ENCODE measurements around the gene SAMD5. TPM values are rescaled to one million over a fixed set of nuclear protein-coding genes. Genes with fewer than 3 reads are reported as not detected.

SAMD5 gene
- total RNA-seq (11.2 and 12.6 TPM in 2 replicates), polyA plus RNA-seq (1.9 and 3.6 TPM in 2 replicates)

DNA sequence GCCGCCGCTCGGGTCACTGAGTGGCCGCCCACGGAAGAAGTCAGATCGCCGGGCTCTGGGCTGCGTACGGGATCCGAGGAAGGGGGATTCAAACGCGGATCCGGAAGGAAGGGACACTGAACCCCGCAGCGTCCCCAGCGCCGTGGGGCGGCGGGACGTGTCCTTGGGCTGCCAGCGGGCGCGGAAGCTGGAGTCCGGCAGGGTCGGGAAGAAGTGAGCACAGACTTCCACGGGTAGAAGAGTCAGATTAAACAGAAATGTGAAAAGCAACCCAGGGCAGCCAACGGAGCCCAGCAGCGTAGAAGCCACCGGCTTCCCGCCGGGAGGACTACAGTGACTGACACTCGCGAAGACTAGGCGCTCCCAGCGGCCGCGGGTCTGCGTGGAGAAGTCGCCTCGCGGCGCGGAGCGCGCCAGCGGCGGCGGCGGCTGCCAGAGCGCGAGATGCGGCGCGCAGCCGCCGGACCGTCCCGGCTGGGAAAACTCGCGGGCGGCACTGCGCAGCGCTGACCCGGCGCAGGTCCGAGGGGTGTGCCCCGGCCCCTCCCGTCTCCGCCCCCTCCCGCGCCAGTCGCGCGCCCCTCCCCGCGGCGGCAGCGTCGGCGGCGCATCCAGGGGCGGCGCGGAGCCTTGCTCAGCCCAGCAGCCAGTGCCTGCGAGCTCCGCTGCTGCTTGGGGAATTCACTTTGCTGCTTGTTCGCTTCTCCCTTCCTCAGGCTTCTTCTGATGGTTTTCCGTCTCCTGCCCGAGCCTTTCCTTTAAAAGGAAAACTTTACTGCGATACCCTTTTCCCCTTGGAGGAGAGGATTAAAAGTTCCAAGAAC is at the start of gene SAMD5:
SAMD5 (plus strand) TSS at position 649 of the 824 bp plus-strand sequence. CDS start 239 bp downstream, outside the sequence.
- H3K27ac ChIP-seq: peak within 1 kb of the TSS; percentile 45
- TF ChIP-seq EZH2phosphoT487 (IDR thresholded peaks at IDR 0.05; ENCODE audit: low read depth, severe bottlenecking, unreplicated experiment): no peak
- no peak for TF ChIP-seq EZH2 (IDR thresholded peaks at IDR 0.05; ENCODE audit: borderline replicate concordance)
- no peak for TF ChIP-seq CTCF (IDR thresholded peaks at IDR 0.05; ENCODE audit: poor library complexity)
- peaks cover 36% of the 10 kb centered on the region for H3K79me2 ChIP-seq
- peaks cover 14% of the 10 kb centered on the region for H3K4me1 ChIP-seq (ENCODE audit: insufficient read depth)
- peak within 1 kb of the TSS; percentile 96 for H3K4me2 ChIP-seq
- peak within 1 kb of the TSS; percentile 94 for H2AFZ ChIP-seq
- peak within 1 kb of the TSS; percentile 90 for H3K4me3 ChIP-seq
- H3K9me2 ChIP-seq (replicated peaks; ENCODE audit: insufficient read depth): no peaks in the 10 kb centered on the region
- no peaks in the 10 kb centered on the region for H3K9me3 ChIP-seq (ENCODE audit: low read depth)
- H4K20me1 ChIP-seq (ENCODE audit: insufficient read depth, poor library complexity, severe bottlenecking): peaks cover 6% of the 10 kb centered on the region
- no peaks in the 10 kb centered on the region for H3K36me3 ChIP-seq (replicated peaks; ENCODE audit: insufficient read depth, low read depth)
- peak; percentile 88 for DNase-seq (ENCODE audit: low spot score)
- no peaks in the 10 kb centered on the region for H3K27me3 ChIP-seq
- under 1% methylated on average over 60 of the region's 90 CpGs for WGBS (ENCODE audit: low lambda C conversion rate, missing lambda C conversion rate)

DNA sequence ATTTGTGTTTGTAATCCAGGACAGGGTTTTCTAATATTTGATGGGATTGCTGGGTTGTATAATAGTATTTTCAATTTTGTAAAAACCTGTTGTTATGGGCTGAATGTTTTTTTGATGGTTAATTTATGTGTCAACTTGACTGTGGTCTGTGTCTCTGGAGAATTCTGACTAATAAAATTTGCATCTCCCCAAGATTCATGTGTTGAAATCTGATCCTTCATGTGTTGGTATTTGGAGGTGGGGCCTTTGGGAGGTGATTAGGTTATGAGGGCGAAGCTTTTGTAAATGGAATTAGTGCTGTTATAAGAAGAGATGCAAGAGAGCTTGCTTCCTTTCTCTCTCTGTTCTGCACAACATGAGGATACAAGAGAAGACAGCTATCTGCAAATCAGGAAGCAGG is 48.7 kb upstream of the SAMD5 start:
- H3K4me3 ChIP-seq: no peak overlapping the region
- no peak for TF ChIP-seq EZH2phosphoT487 (IDR thresholded peaks at IDR 0.05; ENCODE audit: low read depth, severe bottlenecking, unreplicated experiment)
- no peak overlapping the region for H2AFZ ChIP-seq
- no peak overlapping the region for H3K4me2 ChIP-seq
- no peak overlapping the region for H3K27ac ChIP-seq
- DNase-seq (ENCODE audit: low spot score): no peak
- no peaks in the 10 kb centered on the region for H3K9me2 ChIP-seq (replicated peaks; ENCODE audit: insufficient read depth)
- H3K79me2 ChIP-seq: no peaks in the 10 kb centered on the region
- no peaks in the 10 kb centered on the region for H3K27me3 ChIP-seq
- H3K4me1 ChIP-seq (ENCODE audit: insufficient read depth): no peaks in the 10 kb centered on the region
- no peaks in the 10 kb centered on the region for H3K9me3 ChIP-seq (ENCODE audit: low read depth)
- no peaks in the 10 kb centered on the region for H4K20me1 ChIP-seq (ENCODE audit: insufficient read depth, poor library complexity, severe bottlenecking)
- H3K36me3 ChIP-seq (replicated peaks; ENCODE audit: insufficient read depth, low read depth): no peaks in the 10 kb centered on the region
- WGBS (ENCODE audit: low lambda C conversion rate, missing lambda C conversion rate): 89% methylated on average over 1 of the region's 1 CpG

DNA sequence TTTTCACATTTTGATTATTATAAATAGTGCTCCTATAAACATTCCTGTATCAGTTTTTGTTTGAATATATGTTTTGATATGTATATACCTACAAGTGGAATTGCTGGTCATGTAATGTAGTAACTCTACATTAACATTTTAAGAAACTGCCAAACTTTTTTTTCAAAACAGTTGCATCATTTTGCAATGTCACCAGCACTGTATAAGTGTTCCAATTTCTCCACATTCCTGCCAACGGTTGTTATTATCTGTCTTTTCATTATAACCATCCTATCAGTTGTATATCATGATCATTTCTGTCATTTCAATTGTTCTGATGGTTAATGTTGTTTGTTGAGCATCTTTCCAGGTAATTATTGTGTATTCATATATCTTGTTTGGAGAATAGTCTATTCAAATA is 44.8 kb upstream of the SAMD5 start:
- no peaks in the 10 kb centered on the region for H3K9me2 ChIP-seq (replicated peaks; ENCODE audit: insufficient read depth)
- no peaks in the 10 kb centered on the region for H3K79me2 ChIP-seq
- H3K36me3 ChIP-seq (replicated peaks; ENCODE audit: insufficient read depth, low read depth): no peaks in the 10 kb centered on the region
- TF ChIP-seq EZH2phosphoT487 (IDR thresholded peaks at IDR 0.05; ENCODE audit: low read depth, severe bottlenecking, unreplicated experiment) (no peak), EZH2 (IDR thresholded peaks at IDR 0.05; ENCODE audit: borderline replicate concordance) (no peak), CTCF (IDR thresholded peaks at IDR 0.05; ENCODE audit: poor library complexity) (no peak)
- H3K4me1 ChIP-seq (ENCODE audit: insufficient read depth): no peaks in the 10 kb centered on the region
- no peak overlapping the region for H3K27ac ChIP-seq
- H3K4me3 ChIP-seq: no peak overlapping the region
- DNase-seq (ENCODE audit: low spot score): no peak
- no peaks in the 10 kb centered on the region for H3K27me3 ChIP-seq
- H2AFZ ChIP-seq: no peak overlapping the region
- 83% methylated on average over 1 of the region's 1 CpG for WGBS (ENCODE audit: low lambda C conversion rate, missing lambda C conversion rate)
- no peaks in the 10 kb centered on the region for H3K9me3 ChIP-seq (ENCODE audit: low read depth)
- H4K20me1 ChIP-seq (ENCODE audit: insufficient read depth, poor library complexity, severe bottlenecking): no peaks in the 10 kb centered on the region
- no peak overlapping the region for H3K4me2 ChIP-seq

GRCh38 chr6:147467428-147467827 is 41.1 kb upstream of the SAMD5 start:
- no peaks in the 10 kb centered on the region for H3K36me3 ChIP-seq (replicated peaks; ENCODE audit: insufficient read depth, low read depth)
- H3K9me2 ChIP-seq (replicated peaks; ENCODE audit: insufficient read depth): no peaks in the 10 kb centered on the region
- no peaks in the 10 kb centered on the region for H3K27me3 ChIP-seq
- no peaks in the 10 kb centered on the region for H4K20me1 ChIP-seq (ENCODE audit: insufficient read depth, poor library complexity, severe bottlenecking)
- no peak for DNase-seq (ENCODE audit: low spot score)
- no peak for TF ChIP-seq EZH2phosphoT487 (IDR thresholded peaks at IDR 0.05; ENCODE audit: low read depth, severe bottlenecking, unreplicated experiment)
- TF ChIP-seq CTCF (IDR thresholded peaks at IDR 0.05; ENCODE audit: poor library complexity): no peak
- TF ChIP-seq EZH2 (IDR thresholded peaks at IDR 0.05; ENCODE audit: borderline replicate concordance): no peak
- H3K4me2 ChIP-seq: no peak overlapping the region
- no peaks in the 10 kb centered on the region for H3K4me1 ChIP-seq (ENCODE audit: insufficient read depth)
- H2AFZ ChIP-seq: no peak overlapping the region
- 79% methylated on average over 5 of the region's 5 CpGs for WGBS (ENCODE audit: low lambda C conversion rate, missing lambda C conversion rate)
- H3K4me3 ChIP-seq: no peak overlapping the region
- H3K79me2 ChIP-seq: no peaks in the 10 kb centered on the region
- H3K27ac ChIP-seq: no peak overlapping the region
- H3K9me3 ChIP-seq (ENCODE audit: low read depth): no peaks in the 10 kb centered on the region

Measured in hepatocyte (in vitro differentiated cells).